ENCODE measurements around the gene F13B.

F13B gene

DNA sequence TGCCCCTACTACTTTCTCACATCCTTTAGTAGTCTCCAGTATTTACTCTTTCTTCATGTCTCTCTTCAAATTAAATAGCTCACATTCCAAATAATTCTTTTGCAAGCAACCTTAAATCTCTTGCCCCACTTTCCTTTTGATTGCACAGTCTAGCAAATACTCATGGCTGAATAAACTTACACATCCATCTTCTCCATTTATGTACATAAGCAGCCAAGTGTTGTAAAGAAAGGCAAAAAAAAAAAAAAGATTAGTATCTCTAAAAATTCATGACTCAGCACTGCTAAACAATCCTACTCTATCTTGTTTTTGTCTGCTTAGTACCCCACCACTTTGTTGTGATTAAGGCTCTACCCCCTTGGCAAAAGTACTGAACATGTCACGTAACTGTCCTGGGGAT is 42.6 kb downstream of the F13B start:
- no peak overlapping the region for H4K5ac ChIP-seq (ENCODE audit: low read length)
- no peak for DNase-seq
- H3K4me3 ChIP-seq (ENCODE audit: low read length) = no peak overlapping the region
- no peak overlapping the region for H3K9ac ChIP-seq (ENCODE audit: low read length)
- no peaks in the 10 kb centered on the region for H3K79me1 ChIP-seq (ENCODE audit: low read length)
- H4K8ac ChIP-seq (ENCODE audit: low read depth, low read length) = no peak overlapping the region
- no peaks in the 10 kb centered on the region for H3K79me2 ChIP-seq (ENCODE audit: control insufficient read depth, insufficient read depth, low read length)
- no peaks in the 10 kb centered on the region for H3K27me3 ChIP-seq (ENCODE audit: insufficient read depth, low read length, poor library complexity)
- no peak overlapping the region for H2AK5ac ChIP-seq (ENCODE audit: low read length)
- no peak overlapping the region for H3K4me2 ChIP-seq (ENCODE audit: low read length)
- no peak overlapping the region for H3K4ac ChIP-seq (ENCODE audit: low read depth, low read length)
- H2BK5ac ChIP-seq (ENCODE audit: low read length) = no peak overlapping the region
- WGBS (ENCODE audit: extremely low coverage, insufficient coverage, low lambda C conversion rate) = no CpG with 5 or more reads among the region's 1 CpG
- H3K56ac ChIP-seq (ENCODE audit: low read length) = no peak overlapping the region
- no peak overlapping the region for H2BK15ac ChIP-seq (replicated peaks; ENCODE audit: low read depth)
- H3K36me3 ChIP-seq (ENCODE audit: control insufficient read depth, insufficient read depth, low read length) = no peaks in the 10 kb centered on the region
- H2BK120ac ChIP-seq (ENCODE audit: low read depth, low read length) = no peak overlapping the region
- no peak overlapping the region for H3K23ac ChIP-seq (ENCODE audit: low read length)
- H3K4me1 ChIP-seq (ENCODE audit: control insufficient read depth, low read depth, low read length) = no peaks in the 10 kb centered on the region
- no peak overlapping the region for H3K27ac ChIP-seq (ENCODE audit: low read depth, low read length)
- H3K18ac ChIP-seq (ENCODE audit: low read length) = no peak overlapping the region

DNA sequence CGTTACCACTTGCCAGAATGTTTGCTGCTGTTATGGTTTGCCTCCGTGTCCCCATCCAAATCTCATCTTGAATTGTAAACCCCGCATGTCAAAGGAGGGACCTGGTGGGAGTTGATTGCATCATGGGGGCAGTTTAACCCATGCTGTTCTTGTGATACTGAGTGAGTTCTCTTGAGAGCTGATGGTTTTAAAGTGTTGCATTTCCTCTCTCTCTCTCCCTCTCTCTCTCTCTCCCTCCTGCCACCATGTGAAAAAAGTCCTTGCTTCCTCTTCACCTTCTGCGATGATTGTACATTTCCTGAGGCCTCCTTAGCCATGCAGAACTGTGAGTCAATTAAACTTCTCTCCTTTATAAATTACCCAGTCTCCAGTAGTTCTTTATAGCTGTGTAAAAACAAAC is 45.3 kb downstream of the F13B start:
- Histone ChIP-seq H3K36me3 (ENCODE audit: control insufficient read depth, insufficient read depth, low read length) (no peaks in the 10 kb centered on the region), H3K27ac (ENCODE audit: low read depth, low read length) (no peak overlapping the region), H3K18ac (ENCODE audit: low read length) (no peak overlapping the region), H3K56ac (ENCODE audit: low read length) (no peak overlapping the region), H3K4me2 (ENCODE audit: low read length) (no peak overlapping the region), H3K27me3 (ENCODE audit: insufficient read depth, low read length, poor library complexity) (no peaks in the 10 kb centered on the region), H3K79me1 (ENCODE audit: low read length) (no peaks in the 10 kb centered on the region), H3K4ac (ENCODE audit: low read depth, low read length) (no peak overlapping the region), H2BK5ac (ENCODE audit: low read length) (no peak overlapping the region), H4K5ac (ENCODE audit: low read length) (no peak overlapping the region), H3K79me2 (ENCODE audit: control insufficient read depth, insufficient read depth, low read length) (no peaks in the 10 kb centered on the region), H3K23ac (ENCODE audit: low read length) (no peak overlapping the region), H3K4me1 (ENCODE audit: control insufficient read depth, low read depth, low read length) (no peaks in the 10 kb centered on the region), H2BK15ac (replicated peaks; ENCODE audit: low read depth) (no peak overlapping the region), H3K9ac (ENCODE audit: low read length) (no peak overlapping the region), H3K4me3 (ENCODE audit: low read length) (no peak overlapping the region), H2BK120ac (ENCODE audit: low read depth, low read length) (no peak overlapping the region), H4K8ac (ENCODE audit: low read depth, low read length) (no peak overlapping the region), H2AK5ac (ENCODE audit: low read length) (no peak overlapping the region)
- DNase-seq = peak; percentile 29
- WGBS (ENCODE audit: extremely low coverage, insufficient coverage, low lambda C conversion rate) = no CpG with 5 or more reads among the region's 4 CpGs

DNA sequence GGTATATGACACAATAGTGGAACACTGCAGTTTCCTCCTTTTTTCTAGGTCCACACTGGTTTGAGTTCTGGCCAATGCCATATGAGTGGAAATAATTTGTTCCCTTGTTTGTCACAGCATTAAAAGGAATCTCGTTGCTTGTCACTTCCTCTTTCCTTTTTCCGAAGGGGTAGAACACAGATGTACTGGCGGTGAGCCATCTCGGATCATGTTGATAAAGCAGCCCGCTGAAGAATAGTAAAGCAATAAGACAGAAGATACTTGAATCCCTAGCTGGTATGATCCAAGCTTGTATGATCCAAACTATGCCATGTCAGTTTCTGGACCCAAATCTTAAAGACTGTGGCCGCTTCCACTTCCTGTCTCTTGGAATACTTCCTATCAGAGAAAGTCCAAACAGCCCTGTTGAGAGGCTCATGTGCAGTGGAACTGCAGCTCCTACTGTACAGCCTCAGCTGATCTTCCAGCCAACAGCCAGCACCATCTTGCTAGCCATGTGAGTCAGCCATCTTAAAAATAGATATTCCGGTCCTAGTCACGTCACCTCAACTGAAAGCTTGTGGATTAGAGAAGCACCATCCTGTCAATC is 49.4 kb downstream of the F13B start:
- Histone ChIP-seq H4K8ac (ENCODE audit: low read depth, low read length) (no peak overlapping the region), H3K36me3 (ENCODE audit: control insufficient read depth, insufficient read depth, low read length) (no peaks in the 10 kb centered on the region), H3K27ac (ENCODE audit: low read depth, low read length) (no peak overlapping the region), H3K4me3 (ENCODE audit: low read length) (no peak overlapping the region), H3K79me2 (ENCODE audit: control insufficient read depth, insufficient read depth, low read length) (no peaks in the 10 kb centered on the region), H2BK120ac (ENCODE audit: low read depth, low read length) (no peak overlapping the region), H3K18ac (ENCODE audit: low read length) (no peak overlapping the region), H2BK5ac (ENCODE audit: low read length) (no peak overlapping the region), H3K23ac (ENCODE audit: low read length) (no peak overlapping the region), H3K4me1 (ENCODE audit: control insufficient read depth, low read depth, low read length) (no peaks in the 10 kb centered on the region), H3K27me3 (ENCODE audit: insufficient read depth, low read length, poor library complexity) (no peaks in the 10 kb centered on the region), H3K4me2 (ENCODE audit: low read length) (no peak overlapping the region), H3K56ac (ENCODE audit: low read length) (no peak overlapping the region), H3K79me1 (ENCODE audit: low read length) (no peaks in the 10 kb centered on the region), H3K9ac (ENCODE audit: low read length) (no peak overlapping the region), H2AK5ac (ENCODE audit: low read length) (no peak overlapping the region), H4K5ac (ENCODE audit: low read length) (no peak overlapping the region), H2BK15ac (replicated peaks; ENCODE audit: low read depth) (no peak overlapping the region), H3K4ac (ENCODE audit: low read depth, low read length) (no peak overlapping the region)
- WGBS (ENCODE audit: extremely low coverage, insufficient coverage, low lambda C conversion rate) = no CpG with 5 or more reads among the region's 8 CpGs
- DNase-seq = no peak

DNA sequence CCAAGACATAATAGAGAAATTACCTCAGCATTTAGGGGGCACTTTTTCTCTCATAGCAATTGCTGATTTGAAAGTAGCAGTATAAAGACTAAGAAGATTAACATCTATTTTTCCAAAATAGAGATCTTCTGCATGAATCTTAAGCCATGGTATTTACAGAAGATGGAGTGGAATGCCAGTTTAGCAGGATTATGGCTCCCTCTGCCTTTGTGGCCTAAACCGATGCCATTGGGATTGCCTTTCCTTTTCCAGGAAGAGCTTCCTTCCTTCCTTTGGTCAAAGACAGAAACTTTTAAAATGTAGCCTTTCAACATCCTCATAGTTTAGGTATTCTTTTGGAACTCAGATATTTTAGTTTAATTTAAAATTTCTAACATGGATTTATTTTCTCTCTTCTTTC is 50.3 kb downstream of the F13B start:
- no peaks in the 10 kb centered on the region for H3K79me1 ChIP-seq (ENCODE audit: low read length)
- WGBS (ENCODE audit: extremely low coverage, insufficient coverage, low lambda C conversion rate) = no CpG with 5 or more reads among the region's 1 CpG
- H3K4me3 ChIP-seq (ENCODE audit: low read length) = no peak overlapping the region
- H3K4ac ChIP-seq (ENCODE audit: low read depth, low read length) = no peak overlapping the region
- no peak for DNase-seq
- H3K36me3 ChIP-seq (ENCODE audit: control insufficient read depth, insufficient read depth, low read length) = no peaks in the 10 kb centered on the region
- no peak overlapping the region for H3K4me2 ChIP-seq (ENCODE audit: low read length)
- no peak overlapping the region for H2AK5ac ChIP-seq (ENCODE audit: low read length)
- no peaks in the 10 kb centered on the region for H3K79me2 ChIP-seq (ENCODE audit: control insufficient read depth, insufficient read depth, low read length)
- H3K18ac ChIP-seq (ENCODE audit: low read length) = no peak overlapping the region
- H2BK15ac ChIP-seq (replicated peaks; ENCODE audit: low read depth) = no peak overlapping the region
- H3K56ac ChIP-seq (ENCODE audit: low read length) = no peak overlapping the region
- H3K23ac ChIP-seq (ENCODE audit: low read length) = no peak overlapping the region
- no peak overlapping the region for H4K5ac ChIP-seq (ENCODE audit: low read length)
- H2BK5ac ChIP-seq (ENCODE audit: low read length) = no peak overlapping the region
- no peaks in the 10 kb centered on the region for H3K4me1 ChIP-seq (ENCODE audit: control insufficient read depth, low read depth, low read length)
- H4K8ac ChIP-seq (ENCODE audit: low read depth, low read length) = no peak overlapping the region
- H2BK120ac ChIP-seq (ENCODE audit: low read depth, low read length) = no peak overlapping the region
- no peak overlapping the region for H3K27ac ChIP-seq (ENCODE audit: low read depth, low read length)
- H3K27me3 ChIP-seq (ENCODE audit: insufficient read depth, low read length, poor library complexity) = no peaks in the 10 kb centered on the region
- no peak overlapping the region for H3K9ac ChIP-seq (ENCODE audit: low read length)

DNA sequence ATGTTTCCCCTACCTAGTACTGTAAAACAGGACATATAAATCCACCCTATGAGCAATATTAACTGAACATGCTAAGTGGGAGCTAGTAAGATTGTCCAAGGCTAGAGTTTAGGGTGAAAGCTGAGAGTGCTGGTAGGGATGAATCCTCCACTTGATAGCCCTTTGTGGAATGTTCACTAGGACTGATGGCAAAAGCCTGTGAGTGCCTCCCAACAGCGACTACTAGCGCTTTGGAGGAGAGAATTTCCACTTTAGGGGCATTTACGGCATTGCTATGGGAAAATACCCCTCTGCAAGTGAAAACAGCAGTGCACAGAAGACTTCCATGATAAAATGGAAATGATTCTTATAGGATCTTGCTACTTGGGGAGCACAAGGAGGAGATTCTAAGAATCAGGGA is 53.8 kb downstream of the F13B start:
- DNase-seq = no peak
- Histone ChIP-seq H4K8ac (ENCODE audit: low read depth, low read length) (no peak overlapping the region), H3K4me1 (ENCODE audit: control insufficient read depth, low read depth, low read length) (no peaks in the 10 kb centered on the region), H3K36me3 (ENCODE audit: control insufficient read depth, insufficient read depth, low read length) (no peaks in the 10 kb centered on the region), H3K56ac (ENCODE audit: low read length) (no peak overlapping the region), H2BK120ac (ENCODE audit: low read depth, low read length) (no peak overlapping the region), H4K5ac (ENCODE audit: low read length) (no peak overlapping the region), H3K27me3 (ENCODE audit: insufficient read depth, low read length, poor library complexity) (no peaks in the 10 kb centered on the region), H3K4me3 (ENCODE audit: low read length) (no peak overlapping the region), H3K18ac (ENCODE audit: low read length) (no peak overlapping the region), H3K79me1 (ENCODE audit: low read length) (no peaks in the 10 kb centered on the region), H3K9ac (ENCODE audit: low read length) (no peak overlapping the region), H3K4ac (ENCODE audit: low read depth, low read length) (no peak overlapping the region), H2BK15ac (replicated peaks; ENCODE audit: low read depth) (no peak overlapping the region), H2AK5ac (ENCODE audit: low read length) (no peak overlapping the region), H3K27ac (ENCODE audit: low read depth, low read length) (no peak overlapping the region), H2BK5ac (ENCODE audit: low read length) (no peak overlapping the region), H3K4me2 (ENCODE audit: low read length) (no peak overlapping the region), H3K79me2 (ENCODE audit: control insufficient read depth, insufficient read depth, low read length) (no peaks in the 10 kb centered on the region), H3K23ac (ENCODE audit: low read length) (no peak overlapping the region)
- no CpG with 5 or more reads among the region's 3 CpGs for WGBS (ENCODE audit: extremely low coverage, insufficient coverage, low lambda C conversion rate)

DNA sequence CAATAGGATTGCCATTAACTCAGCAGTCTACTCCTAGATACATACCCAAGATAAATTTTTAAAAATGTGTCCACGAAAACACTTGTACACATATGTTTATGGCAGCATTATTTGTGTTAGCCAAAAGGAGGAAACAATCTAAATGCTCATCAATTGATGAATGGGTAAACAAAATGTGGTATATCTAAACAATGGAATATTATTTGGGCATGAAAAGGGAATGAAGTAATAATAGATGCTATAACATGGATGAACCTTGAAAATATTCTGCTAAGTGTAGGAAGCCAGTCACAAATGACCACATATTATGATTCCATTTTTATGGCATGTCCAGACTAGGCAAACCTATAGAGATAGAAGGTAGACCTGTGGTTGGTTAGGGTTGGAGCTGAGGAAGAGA is 55.4 kb downstream of the F13B start:
- no peaks in the 10 kb centered on the region for H3K79me1 ChIP-seq (ENCODE audit: low read length)
- no CpG with 5 or more reads among the region's 1 CpG for WGBS (ENCODE audit: extremely low coverage, insufficient coverage, low lambda C conversion rate)
- no peak overlapping the region for H2BK5ac ChIP-seq (ENCODE audit: low read length)
- H2BK15ac ChIP-seq (replicated peaks; ENCODE audit: low read depth) = no peak overlapping the region
- DNase-seq = no peak
- H3K18ac ChIP-seq (ENCODE audit: low read length) = no peak overlapping the region
- no peaks in the 10 kb centered on the region for H3K27me3 ChIP-seq (ENCODE audit: insufficient read depth, low read length, poor library complexity)
- no peak overlapping the region for H4K5ac ChIP-seq (ENCODE audit: low read length)
- H3K27ac ChIP-seq (ENCODE audit: low read depth, low read length) = no peak overlapping the region
- H3K36me3 ChIP-seq (ENCODE audit: control insufficient read depth, insufficient read depth, low read length) = no peaks in the 10 kb centered on the region
- no peak overlapping the region for H3K56ac ChIP-seq (ENCODE audit: low read length)
- H4K8ac ChIP-seq (ENCODE audit: low read depth, low read length) = no peak overlapping the region
- no peak overlapping the region for H2BK120ac ChIP-seq (ENCODE audit: low read depth, low read length)
- H3K79me2 ChIP-seq (ENCODE audit: control insufficient read depth, insufficient read depth, low read length) = no peaks in the 10 kb centered on the region
- no peak overlapping the region for H3K4ac ChIP-seq (ENCODE audit: low read depth, low read length)
- H3K4me2 ChIP-seq (ENCODE audit: low read length) = no peak overlapping the region
- H3K4me1 ChIP-seq (ENCODE audit: control insufficient read depth, low read depth, low read length) = no peaks in the 10 kb centered on the region
- H3K9ac ChIP-seq (ENCODE audit: low read length) = no peak overlapping the region
- no peak overlapping the region for H3K23ac ChIP-seq (ENCODE audit: low read length)
- H3K4me3 ChIP-seq (ENCODE audit: low read length) = no peak overlapping the region
- H2AK5ac ChIP-seq (ENCODE audit: low read length) = no peak overlapping the region
